ENCODE measurements around the gene SLC12A8.

- TF ChIP-seq EP300 (IDR thresholded peaks at IDR 0.05; ENCODE audit: borderline replicate concordance) = no peak
- TF ChIP-seq USF1 (IDR thresholded peaks at IDR 0.05) = no peak
- TF ChIP-seq REST (IDR thresholded peaks at IDR 0.05; ENCODE audit: low read depth) = no peak
- TF ChIP-seq CREB1 (IDR thresholded peaks at IDR 0.05; ENCODE audit: low read depth) = no peak
- no peak for TF ChIP-seq YY1 (IDR thresholded peaks at IDR 0.05; ENCODE audit: low read depth)
- TF ChIP-seq CEBPB (IDR thresholded peaks at IDR 0.05) = no peak
- TF ChIP-seq ZBTB7A (IDR thresholded peaks at IDR 0.05; ENCODE audit: low read depth) = no peak
- no peak for TF ChIP-seq EGR1 (IDR thresholded peaks at IDR 0.05)
- no peak for TF ChIP-seq TAF1 (IDR thresholded peaks at IDR 0.05; ENCODE audit: low read depth)
- TF ChIP-seq FOXM1 (IDR thresholded peaks at IDR 0.05; ENCODE audit: borderline replicate concordance, low read depth) = no peak
- TF ChIP-seq TEAD4 (IDR thresholded peaks at IDR 0.05) = no peak
Observed at GRCh38 chr3:125077864-125078263, 134.7 kb downstream of the SLC12A8 start.

Measured in Ishikawa (cell line).